B cell (primary cell): Measurements from ENCODE around the gene ALOX12.
"Not testable (repeated sequence)": the region's sequence is repeated elsewhere in the genome, so short reads cannot be mapped to it uniquely, and the experiment has no call there.

ENCODE experiments used
- EZH2 ChIP-seq: IDR thresholded peaks from 2 replicates; pipeline ENCODE4 v1.6.1; 2012; ENCODE audit warnings: borderline replicate concordance, low read depth, mild to moderate bottlenecking, moderate library complexity, low read length; ENCODE audit not compliant: insufficient read depth, poor library complexity, severe bottlenecking
- TF ChIP-seq, protein P1 (sequence below): fragments of 200-600 bp; IDR thresholded peaks from one replicate; pipeline ENCODE4 v1.8.0; 2022; ENCODE audit warnings: antibody characterized with exemption, mild to moderate bottlenecking

DNA sequence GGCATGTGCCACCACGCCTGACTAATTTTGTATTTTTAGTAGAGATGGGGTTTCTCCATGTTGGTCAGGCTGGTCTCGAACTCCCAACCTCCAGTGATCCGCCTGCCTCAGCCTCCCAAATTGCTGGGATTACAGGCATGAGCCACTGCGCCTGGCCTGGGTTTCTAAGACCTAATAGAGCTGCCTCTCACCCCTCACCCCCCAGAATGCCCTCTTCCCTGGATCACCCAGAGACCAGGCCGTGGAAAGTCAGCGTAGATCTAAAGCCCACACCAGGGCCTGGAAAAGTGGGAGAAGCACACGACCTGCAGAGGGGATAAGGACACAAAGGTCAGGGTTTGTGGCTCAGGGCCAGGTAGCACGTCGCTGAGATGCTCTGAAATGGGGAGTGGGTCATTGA is 54.7 kb downstream of the ALOX12 start:
- TF ChIP-seq, protein P1, sequence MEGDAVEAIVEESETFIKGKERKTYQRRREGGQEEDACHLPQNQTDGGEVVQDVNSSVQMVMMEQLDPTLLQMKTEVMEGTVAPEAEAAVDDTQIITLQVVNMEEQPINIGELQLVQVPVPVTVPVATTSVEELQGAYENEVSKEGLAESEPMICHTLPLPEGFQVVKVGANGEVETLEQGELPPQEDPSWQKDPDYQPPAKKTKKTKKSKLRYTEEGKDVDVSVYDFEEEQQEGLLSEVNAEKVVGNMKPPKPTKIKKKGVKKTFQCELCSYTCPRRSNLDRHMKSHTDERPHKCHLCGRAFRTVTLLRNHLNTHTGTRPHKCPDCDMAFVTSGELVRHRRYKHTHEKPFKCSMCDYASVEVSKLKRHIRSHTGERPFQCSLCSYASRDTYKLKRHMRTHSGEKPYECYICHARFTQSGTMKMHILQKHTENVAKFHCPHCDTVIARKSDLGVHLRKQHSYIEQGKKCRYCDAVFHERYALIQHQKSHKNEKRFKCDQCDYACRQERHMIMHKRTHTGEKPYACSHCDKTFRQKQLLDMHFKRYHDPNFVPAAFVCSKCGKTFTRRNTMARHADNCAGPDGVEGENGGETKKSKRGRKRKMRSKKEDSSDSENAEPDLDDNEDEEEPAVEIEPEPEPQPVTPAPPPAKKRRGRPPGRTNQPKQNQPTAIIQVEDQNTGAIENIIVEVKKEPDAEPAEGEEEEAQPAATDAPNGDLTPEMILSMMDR = not testable (repeated sequence)
- not testable (repeated sequence) for TF ChIP-seq EZH2
